Measurements from ENCODE around the gene AUTS2.

AUTS2 gene

DNA sequence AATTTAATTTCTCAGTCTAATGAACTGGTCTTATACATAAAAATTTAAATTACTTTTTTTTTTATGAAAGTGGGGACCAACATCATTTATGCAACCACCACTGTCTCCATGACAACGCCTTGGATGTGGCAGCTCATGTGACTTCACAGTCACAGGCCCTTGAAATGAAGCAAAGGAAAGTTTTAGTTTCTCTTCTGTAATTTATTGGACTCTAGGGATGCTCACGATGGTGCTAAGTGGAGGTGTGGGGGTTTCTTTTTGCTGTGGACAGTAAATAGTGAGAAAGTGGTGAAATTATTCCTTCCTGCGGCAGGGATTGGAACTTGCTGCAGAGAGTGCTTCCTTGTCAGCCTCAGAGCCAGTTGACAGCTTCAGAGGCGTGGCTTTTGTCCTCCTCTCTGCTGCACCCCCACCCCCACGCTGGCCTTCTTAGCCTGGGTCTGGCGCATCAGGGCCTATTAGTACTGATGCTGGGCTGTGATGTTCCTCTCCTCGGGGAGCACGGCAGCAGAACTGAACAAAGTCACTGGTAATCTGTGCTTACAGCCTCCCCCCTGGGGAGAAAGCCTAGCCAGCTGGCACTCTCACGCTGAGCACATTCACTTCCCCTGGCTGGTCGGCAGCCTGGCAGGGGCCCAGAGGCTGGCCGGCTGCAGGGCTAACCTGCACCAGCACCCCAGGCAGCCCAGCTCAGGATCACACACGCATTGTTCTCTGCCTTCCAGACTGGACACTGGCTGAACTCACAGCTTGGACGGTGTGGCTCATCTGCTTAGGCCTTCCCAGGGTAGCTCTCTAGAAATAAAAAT is 1016.2 kb downstream of the AUTS2 start:
- TF ChIP-seq, protein P1, sequence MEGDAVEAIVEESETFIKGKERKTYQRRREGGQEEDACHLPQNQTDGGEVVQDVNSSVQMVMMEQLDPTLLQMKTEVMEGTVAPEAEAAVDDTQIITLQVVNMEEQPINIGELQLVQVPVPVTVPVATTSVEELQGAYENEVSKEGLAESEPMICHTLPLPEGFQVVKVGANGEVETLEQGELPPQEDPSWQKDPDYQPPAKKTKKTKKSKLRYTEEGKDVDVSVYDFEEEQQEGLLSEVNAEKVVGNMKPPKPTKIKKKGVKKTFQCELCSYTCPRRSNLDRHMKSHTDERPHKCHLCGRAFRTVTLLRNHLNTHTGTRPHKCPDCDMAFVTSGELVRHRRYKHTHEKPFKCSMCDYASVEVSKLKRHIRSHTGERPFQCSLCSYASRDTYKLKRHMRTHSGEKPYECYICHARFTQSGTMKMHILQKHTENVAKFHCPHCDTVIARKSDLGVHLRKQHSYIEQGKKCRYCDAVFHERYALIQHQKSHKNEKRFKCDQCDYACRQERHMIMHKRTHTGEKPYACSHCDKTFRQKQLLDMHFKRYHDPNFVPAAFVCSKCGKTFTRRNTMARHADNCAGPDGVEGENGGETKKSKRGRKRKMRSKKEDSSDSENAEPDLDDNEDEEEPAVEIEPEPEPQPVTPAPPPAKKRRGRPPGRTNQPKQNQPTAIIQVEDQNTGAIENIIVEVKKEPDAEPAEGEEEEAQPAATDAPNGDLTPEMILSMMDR (IDR thresholded peaks at IDR 0.05), result no peak

- TF ChIP-seq, protein P1 (IDR thresholded peaks at IDR 0.05), result no peak
These were observed 1016.9 kb downstream of the AUTS2 start for GRCh38 chr7:70615066-70615606.

- TF ChIP-seq, protein P1 (IDR thresholded peaks at IDR 0.05), result no peak
These were observed 1017.9 kb downstream of the AUTS2 start for GRCh38 chr7:70616211-70616610.

GRCh38 chr7:70616821-70617220 is 1018.5 kb downstream of the AUTS2 start:
- TF ChIP-seq, protein P1 (IDR thresholded peaks at IDR 0.05), result no peak

- TF ChIP-seq, protein P1 (IDR thresholded peaks at IDR 0.05), result no peak
These were observed 1019.8 kb downstream of the AUTS2 start for GRCh38 chr7:70618020-70618551.

- TF ChIP-seq, protein P1 (IDR thresholded peaks at IDR 0.05), result no peak
These were observed 1020.9 kb downstream of the AUTS2 start for GRCh38 chr7:70619130-70619529.

- TF ChIP-seq, protein P1 (IDR thresholded peaks at IDR 0.05), result no peak
These were observed 1021.4 kb downstream of the AUTS2 start for GRCh38 chr7:70619659-70620058.

All from LNCAP (cell line).